HG03064 (cell line): ENCODE data around the gene NUF2.
A peak's percentile ranks its signal among the peaks of the same experiment; 100 is the strongest.
"Not testable (repeated sequence)": the region's sequence is repeated elsewhere in the genome, so short reads cannot be mapped to it uniquely, and the experiment has no call there.

Experiments
- ATAC-seq: cut with Tn5 transposase; IDR thresholded peaks from one replicate; pipeline ENCODE4 v1.9.1; 2021; ENCODE audit warnings: low read depth; ENCODE audit not compliant: unreplicated experiment

The NUF2 gene

GRCh38 chr1:163321311-163322305 is at the start of gene NUF2:
NUF2 (plus strand) TSS chr1:163321954; CDS start chr1:163326052, 4,098 bp downstream.
- peak; percentile 94 for ATAC-seq

- no peak for ATAC-seq
Measured at GRCh38 chr1:163273766-163274441, 47.9 kb upstream of the NUF2 start.

GRCh38 chr1:163275222-163275621 is 46.5 kb upstream of the NUF2 start:
- no peak for ATAC-seq

- ATAC-seq = no peak
Measured at GRCh38 chr1:163278602-163279001, 43.2 kb upstream of the NUF2 start.

- not testable (repeated sequence) for ATAC-seq
Measured at GRCh38 chr1:163284867-163285266, 36.9 kb upstream of the NUF2 start.

- ATAC-seq = no peak
Measured at GRCh38 chr1:163290025-163290640, 31.6 kb upstream of the NUF2 start.

- no peak for ATAC-seq
Measured at GRCh38 chr1:163291461-163291860, 30.3 kb upstream of the NUF2 start.

GRCh38 chr1:163292153-163292552 is 29.6 kb upstream of the NUF2 start:
- ATAC-seq = not testable (repeated sequence)

GRCh38 chr1:163293497-163293896 is 28.3 kb upstream of the NUF2 start:
- not testable (repeated sequence) for ATAC-seq

- no peak for ATAC-seq
Measured at GRCh38 chr1:163295949-163296348, 25.8 kb upstream of the NUF2 start.

- no peak for ATAC-seq
Measured at GRCh38 chr1:163296504-163297263, 25.1 kb upstream of the NUF2 start.

GRCh38 chr1:163298365-163298764 is 23.4 kb upstream of the NUF2 start:
- ATAC-seq = no peak

- no peak for ATAC-seq
Measured at GRCh38 chr1:163300568-163300967, 21.2 kb upstream of the NUF2 start.

- ATAC-seq = no peak
Measured at GRCh38 chr1:163303561-163303960, 18.2 kb upstream of the NUF2 start.

GRCh38 chr1:163305441-163305840 is 16.3 kb upstream of the NUF2 start:
- no peak for ATAC-seq

GRCh38 chr1:163307479-163308171 is 14.1 kb upstream of the NUF2 start:
- ATAC-seq = no peak

- ATAC-seq = no peak
Measured at GRCh38 chr1:163308811-163309210, 12.9 kb upstream of the NUF2 start.

- ATAC-seq = no peak
Measured at GRCh38 chr1:163315773-163316374, 5.9 kb upstream of the NUF2 start.

- no peak for ATAC-seq
Measured at GRCh38 chr1:163320891-163321290, 863 bp upstream of the NUF2 start.
